ENCODE data around the gene EPB41L3.

EPB41L3 gene

GRCh38 chr18:5503740-5504139 lies 40.1 kb downstream of the EPB41L3 start:
- no peaks in the 10 kb centered on the region for H3K27me3 ChIP-seq (ENCODE audit: control insufficient read depth in 3 of 3, insufficient read depth in 3 of 3, low read depth in 1 of 3, low read length in 3 of 3)
- H2BK5ac ChIP-seq (ENCODE audit: low read length): no peak overlapping the region
- no peak overlapping the region for H3K14ac ChIP-seq (ENCODE audit: low read length)
- H3K4me1 ChIP-seq (ENCODE audit: control insufficient read depth in 2 of 2, insufficient read depth in 1 of 2, low read depth in 1 of 2, low read length in 2 of 2): peaks cover 0 to 2% of the 10 kb centered on the region in 2 donors
- no peak overlapping the region for H3K27ac ChIP-seq (replicated peaks; ENCODE audit: low read length)
- no peaks in the 10 kb centered on the region for H3K36me3 ChIP-seq (replicated peaks in 1 of 2; ENCODE audit: control insufficient read depth in 2 of 2, insufficient read depth in 2 of 2, low read length in 2 of 2)
- DNase-seq (ENCODE audit: low spot score): no peak
- no peak overlapping the region for H4K91ac ChIP-seq (ENCODE audit: low read depth, low read length, poor library complexity)
- H4K8ac ChIP-seq (ENCODE audit: low read depth, low read length): no peak overlapping the region
- no peaks in the 10 kb centered on the region for H3K79me1 ChIP-seq (ENCODE audit: low read depth, low read length)
- H3K4me2 ChIP-seq (ENCODE audit: insufficient read depth, low read length, poor library complexity, severe bottlenecking): no peak overlapping the region
- no peak overlapping the region for H3K23ac ChIP-seq (ENCODE audit: low read depth, low read length, poor library complexity)
- H2AK5ac ChIP-seq (ENCODE audit: low read depth, low read length): no peak overlapping the region
- H3K18ac ChIP-seq (ENCODE audit: low read length): no peak overlapping the region
- no peak overlapping the region for H3K9ac ChIP-seq (ENCODE audit: low read depth, low read length, poor library complexity)
- no peak overlapping the region for H2BK120ac ChIP-seq (ENCODE audit: low read depth, low read length)
- H3K4ac ChIP-seq (ENCODE audit: low read length): no peak overlapping the region
- no peaks in the 10 kb centered on the region for H3K9me3 ChIP-seq (replicated peaks in 1 of 2; ENCODE audit: control insufficient read depth in 2 of 2, insufficient read depth in 1 of 2, low read depth in 1 of 2, low read length in 2 of 2)
- H2BK12ac ChIP-seq (ENCODE audit: low read length): no peak overlapping the region
- H3K4me3 ChIP-seq (ENCODE audit: low read length in 2 of 2): no peak overlapping the region
- no peak overlapping the region for H2AFZ ChIP-seq (ENCODE audit: low read length)
- no peak overlapping the region for H2BK15ac ChIP-seq (ENCODE audit: low read length)

DNA sequence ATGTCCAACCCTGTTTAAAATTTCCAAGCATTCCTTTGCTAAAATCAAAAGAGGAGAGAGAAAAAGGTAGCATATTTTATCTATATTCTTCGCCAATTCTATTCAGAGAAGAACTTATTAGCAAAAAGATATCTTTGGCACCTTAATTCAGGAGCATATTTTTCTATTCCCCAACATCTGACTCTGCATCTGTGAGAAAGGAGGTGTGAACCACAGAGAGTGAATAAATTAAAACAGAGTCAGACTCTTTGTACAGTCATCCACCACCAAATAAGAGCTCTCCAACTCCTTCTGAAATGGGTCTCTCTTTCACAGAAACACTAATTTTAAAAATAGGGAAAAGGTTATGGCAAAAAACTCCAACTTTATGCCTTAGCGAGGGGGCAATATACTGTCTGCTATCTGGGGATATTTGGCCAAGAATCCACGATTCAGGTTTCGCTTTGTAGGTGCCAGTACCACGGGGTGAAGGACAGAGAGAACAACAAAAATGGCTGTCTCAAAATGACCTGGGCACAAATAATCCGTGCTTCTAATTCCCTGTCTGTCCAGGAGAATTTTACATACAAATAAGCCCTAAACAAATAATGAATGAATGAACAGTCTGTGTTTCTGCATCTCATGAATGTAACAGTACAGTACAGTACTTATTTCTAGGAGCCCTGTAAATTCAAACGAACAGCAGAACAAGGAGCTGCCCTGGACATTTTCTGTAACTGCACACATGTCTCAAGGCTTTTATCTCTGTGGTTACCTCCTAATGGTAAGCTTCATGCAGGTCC lies 43.4 kb downstream of the EPB41L3 start:
- no peak overlapping the region for H2AK5ac ChIP-seq (ENCODE audit: low read depth, low read length)
- H2BK12ac ChIP-seq (ENCODE audit: low read length): no peak overlapping the region
- no peak overlapping the region for H2AFZ ChIP-seq (ENCODE audit: low read length)
- no peak for DNase-seq (ENCODE audit: low spot score)
- no CpG with 5 or more reads among the region's 7 CpGs for WGBS, 2 donors (ENCODE audit: extremely low coverage in 2 of 2, insufficient read length in 2 of 2, insufficient replicate concordance in 1 of 2)
- no peaks in the 10 kb centered on the region for H3K36me3 ChIP-seq (replicated peaks in 1 of 2; ENCODE audit: control insufficient read depth in 2 of 2, insufficient read depth in 2 of 2, low read length in 2 of 2)
- H2BK5ac ChIP-seq (ENCODE audit: low read length): no peak overlapping the region
- no peak overlapping the region for H3K9ac ChIP-seq (ENCODE audit: low read depth, low read length, poor library complexity)
- no peak overlapping the region for H3K14ac ChIP-seq (ENCODE audit: low read length)
- no peak overlapping the region for H4K91ac ChIP-seq (ENCODE audit: low read depth, low read length, poor library complexity)
- no peak overlapping the region for H3K4me2 ChIP-seq (ENCODE audit: insufficient read depth, low read length, poor library complexity, severe bottlenecking)
- H3K27ac ChIP-seq (replicated peaks; ENCODE audit: low read length): no peak overlapping the region
- no peak overlapping the region for H3K4me3 ChIP-seq (ENCODE audit: low read length in 2 of 2)
- H2BK15ac ChIP-seq (ENCODE audit: low read length): no peak overlapping the region
- H3K79me1 ChIP-seq (ENCODE audit: low read depth, low read length): no peaks in the 10 kb centered on the region
- no peak overlapping the region for H3K4ac ChIP-seq (ENCODE audit: low read length)
- H4K8ac ChIP-seq (ENCODE audit: low read depth, low read length): no peak overlapping the region
- H3K23ac ChIP-seq (ENCODE audit: low read depth, low read length, poor library complexity): no peak overlapping the region
- H2BK120ac ChIP-seq (ENCODE audit: low read depth, low read length): no peak overlapping the region
- H3K4me1 ChIP-seq (ENCODE audit: control insufficient read depth in 2 of 2, insufficient read depth in 1 of 2, low read depth in 1 of 2, low read length in 2 of 2): peaks cover 0 to 3% of the 10 kb centered on the region in 2 donors
- no peaks in the 10 kb centered on the region for H3K27me3 ChIP-seq (ENCODE audit: control insufficient read depth in 3 of 3, insufficient read depth in 3 of 3, low read depth in 1 of 3, low read length in 3 of 3)
- H3K18ac ChIP-seq (ENCODE audit: low read length): no peak overlapping the region
- no peaks in the 10 kb centered on the region for H3K9me3 ChIP-seq (replicated peaks in 1 of 2; ENCODE audit: control insufficient read depth in 2 of 2, insufficient read depth in 1 of 2, low read depth in 1 of 2, low read length in 2 of 2)

GRCh38 chr18:5498452-5498851 lies 45.3 kb downstream of the EPB41L3 start:
- Histone ChIP-seq H3K14ac (ENCODE audit: low read length) (no peak overlapping the region), H2AK5ac (ENCODE audit: low read depth, low read length) (no peak overlapping the region), H4K8ac (ENCODE audit: low read depth, low read length) (no peak overlapping the region), H4K91ac (ENCODE audit: low read depth, low read length, poor library complexity) (no peak overlapping the region), H3K4me1 (ENCODE audit: control insufficient read depth in 2 of 2, insufficient read depth in 1 of 2, low read depth in 1 of 2, low read length in 2 of 2) (peaks cover 0 to 1% of the 10 kb centered on the region in 2 donors), H3K4ac (ENCODE audit: low read length) (no peak overlapping the region), H3K27ac (replicated peaks; ENCODE audit: low read length) (no peak overlapping the region), H3K18ac (ENCODE audit: low read length) (no peak overlapping the region), H3K4me3 (ENCODE audit: low read length in 2 of 2) (no peak overlapping the region), H2BK12ac (ENCODE audit: low read length) (no peak overlapping the region), H2BK5ac (ENCODE audit: low read length) (no peak overlapping the region), H2BK120ac (ENCODE audit: low read depth, low read length) (no peak overlapping the region), H2BK15ac (ENCODE audit: low read length) (no peak overlapping the region), H3K23ac (ENCODE audit: low read depth, low read length, poor library complexity) (no peak overlapping the region), H3K4me2 (ENCODE audit: insufficient read depth, low read length, poor library complexity, severe bottlenecking) (no peak overlapping the region), H2AFZ (ENCODE audit: low read length) (no peak overlapping the region), H3K27me3 (ENCODE audit: control insufficient read depth in 3 of 3, insufficient read depth in 3 of 3, low read depth in 1 of 3, low read length in 3 of 3) (no peaks in the 10 kb centered on the region), H3K79me1 (ENCODE audit: low read depth, low read length) (no peaks in the 10 kb centered on the region), H3K9me3 (replicated peaks in 1 of 2; ENCODE audit: control insufficient read depth in 2 of 2, insufficient read depth in 1 of 2, low read depth in 1 of 2, low read length in 2 of 2) (no peaks in the 10 kb centered on the region), H3K9ac (ENCODE audit: low read depth, low read length, poor library complexity) (no peak overlapping the region), H3K36me3 (replicated peaks in 1 of 2; ENCODE audit: control insufficient read depth in 2 of 2, insufficient read depth in 2 of 2, low read length in 2 of 2) (no peaks in the 10 kb centered on the region)
- no peak for DNase-seq (ENCODE audit: low spot score)
- whole genome bisulfite sequencing, 2 donors (ENCODE audit: extremely low coverage in 2 of 2, insufficient read length in 2 of 2, insufficient replicate concordance in 1 of 2): no CpG with 5 or more reads among the region's 6 CpGs

DNA sequence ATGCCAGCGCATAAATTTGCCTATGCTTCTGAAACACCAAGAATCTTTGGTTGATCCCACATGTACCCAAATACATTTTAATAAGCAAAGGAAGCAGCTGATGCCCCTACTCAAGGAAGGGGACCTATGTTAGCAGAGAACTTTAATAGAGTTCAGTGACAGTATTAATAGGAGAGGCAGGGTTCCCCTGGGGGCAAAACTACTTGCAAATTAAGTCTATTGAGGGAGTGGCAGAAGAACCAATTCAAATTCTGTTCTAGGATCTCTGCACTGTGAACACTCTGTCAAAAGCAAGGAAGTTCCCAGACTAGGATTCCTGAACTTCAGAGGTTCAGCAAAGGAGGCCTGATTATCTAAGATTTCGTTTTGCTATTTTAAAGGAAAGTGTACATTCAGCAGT lies 47.5 kb downstream of the EPB41L3 start:
- Histone ChIP-seq H2AFZ (ENCODE audit: low read length) (no peak overlapping the region), H3K4me3 (ENCODE audit: low read length in 2 of 2) (no peak overlapping the region), H2BK120ac (ENCODE audit: low read depth, low read length) (no peak overlapping the region), H3K4me2 (ENCODE audit: insufficient read depth, low read length, poor library complexity, severe bottlenecking) (no peak overlapping the region), H2AK5ac (ENCODE audit: low read depth, low read length) (no peak overlapping the region), H2BK5ac (ENCODE audit: low read length) (no peak overlapping the region), H3K14ac (ENCODE audit: low read length) (no peak overlapping the region), H3K9me3 (replicated peaks in 1 of 2; ENCODE audit: control insufficient read depth in 2 of 2, insufficient read depth in 1 of 2, low read depth in 1 of 2, low read length in 2 of 2) (no peaks in the 10 kb centered on the region), H4K91ac (ENCODE audit: low read depth, low read length, poor library complexity) (no peak overlapping the region), H3K23ac (ENCODE audit: low read depth, low read length, poor library complexity) (no peak overlapping the region), H2BK15ac (ENCODE audit: low read length) (no peak overlapping the region), H3K36me3 (replicated peaks in 1 of 2; ENCODE audit: control insufficient read depth in 2 of 2, insufficient read depth in 2 of 2, low read length in 2 of 2) (no peaks in the 10 kb centered on the region), H2BK12ac (ENCODE audit: low read length) (no peak overlapping the region), H3K27ac (replicated peaks; ENCODE audit: low read length) (no peak overlapping the region), H3K27me3 (ENCODE audit: control insufficient read depth in 3 of 3, insufficient read depth in 3 of 3, low read depth in 1 of 3, low read length in 3 of 3) (no peaks in the 10 kb centered on the region), H3K4ac (ENCODE audit: low read length) (no peak overlapping the region), H3K9ac (ENCODE audit: low read depth, low read length, poor library complexity) (no peak overlapping the region), H3K18ac (ENCODE audit: low read length) (no peak overlapping the region), H3K79me1 (ENCODE audit: low read depth, low read length) (no peaks in the 10 kb centered on the region), H4K8ac (ENCODE audit: low read depth, low read length) (no peak overlapping the region), H3K4me1 (ENCODE audit: control insufficient read depth in 2 of 2, insufficient read depth in 1 of 2, low read depth in 1 of 2, low read length in 2 of 2) (peaks cover 0 to 1% of the 10 kb centered on the region in 2 donors)
- DNase-seq (ENCODE audit: low spot score): no peak
- WGBS, 2 donors (ENCODE audit: extremely low coverage in 2 of 2, insufficient read length in 2 of 2, insufficient replicate concordance in 1 of 2): no CpG with 5 or more reads among the region's 2 CpGs
